ENCODE results near the gene MFSD12. TPM values are rescaled to one million over a fixed set of nuclear protein-coding genes. Genes with fewer than 3 reads are reported as not detected.

Gene MFSD12
- total and polyA plus RNA-seq, 4 donors, result 42.5 to 107 (median 65.5) TPM

DNA sequence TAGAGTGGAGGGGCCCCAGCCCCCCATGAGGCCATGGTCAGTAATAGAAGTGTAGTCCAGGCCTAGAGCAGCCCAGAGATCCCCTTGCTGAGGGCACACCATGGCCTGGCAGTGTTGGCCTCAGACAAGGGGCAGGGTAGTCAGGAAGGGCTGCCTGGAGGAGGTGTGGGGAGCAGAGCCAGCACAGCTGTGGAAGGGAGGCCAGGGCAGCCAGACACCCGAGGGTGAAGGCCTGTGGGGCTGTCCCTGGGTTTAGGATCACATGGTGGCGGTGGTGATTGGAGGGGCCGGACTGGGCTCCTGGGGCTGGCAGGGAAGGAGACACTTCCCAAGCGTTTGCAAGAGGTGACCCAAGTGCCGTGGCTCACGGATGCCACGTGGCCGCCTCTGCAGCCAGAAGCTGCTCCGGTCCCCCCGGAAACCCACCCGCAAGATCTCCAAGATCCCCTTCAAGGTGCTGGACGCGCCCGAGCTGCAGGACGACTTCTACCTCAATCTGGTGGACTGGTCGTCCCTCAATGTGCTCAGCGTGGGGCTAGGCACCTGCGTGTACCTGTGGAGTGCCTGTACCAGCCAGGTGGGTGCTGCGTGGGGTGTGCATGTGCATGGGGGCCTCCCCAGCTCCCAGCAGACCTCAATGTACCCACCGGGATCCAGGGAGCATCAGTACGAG lies 30.0 kb downstream of the MFSD12 start:
- no peak for DNase-seq (ENCODE audit: low read depth in 4 of 6, low spot score in 6 of 6)
- Histone ChIP-seq H3K4me1 (ENCODE audit: control insufficient read depth, insufficient read depth, low read length) (no peaks in the 10 kb centered on the region), H3K27ac (ENCODE audit: low read depth, low read length) (no peak overlapping the region), H3K9me3 (ENCODE audit: control insufficient read depth, insufficient read depth, low read length) (no peaks in the 10 kb centered on the region), H3K27me3 (ENCODE audit: control insufficient read depth, insufficient read depth, low read length) (no peaks in the 10 kb centered on the region), H3K4me3 (ENCODE audit: low read depth, low read length) (no peak overlapping the region), H3K36me3 (ENCODE audit: control insufficient read depth, insufficient read depth, low read length) (peaks cover 93% of the 10 kb centered on the region)
- 97% methylated on average over 20 of the region's 21 CpGs for WGBS (ENCODE audit: insufficient coverage)

- H3K27ac ChIP-seq (ENCODE audit: low read depth, low read length), result no peak overlapping the region
- H3K36me3 ChIP-seq (ENCODE audit: control insufficient read depth, insufficient read depth, low read length), result peaks cover 92% of the 10 kb centered on the region
- H3K4me1 ChIP-seq (ENCODE audit: control insufficient read depth, insufficient read depth, low read length), result no peaks in the 10 kb centered on the region
- no peak for DNase-seq (ENCODE audit: low read depth in 4 of 6, low spot score in 6 of 6)
- H3K9me3 ChIP-seq (ENCODE audit: control insufficient read depth, insufficient read depth, low read length), result no peaks in the 10 kb centered on the region
- 88% methylated on average over 26 of the region's 28 CpGs for WGBS (ENCODE audit: insufficient coverage)
- H3K27me3 ChIP-seq (ENCODE audit: control insufficient read depth, insufficient read depth, low read length), result no peaks in the 10 kb centered on the region
- no peak overlapping the region for H3K4me3 ChIP-seq (ENCODE audit: low read depth, low read length)
These were observed 30.7 kb downstream of the MFSD12 start for GRCh38 chr19:3526507-3527237.

GRCh38 chr19:3524904-3525451 lies 32.4 kb downstream of the MFSD12 start:
- Histone ChIP-seq H3K4me1 (ENCODE audit: control insufficient read depth, insufficient read depth, low read length) (no peaks in the 10 kb centered on the region), H3K9me3 (ENCODE audit: control insufficient read depth, insufficient read depth, low read length) (no peaks in the 10 kb centered on the region), H3K4me3 (ENCODE audit: low read depth, low read length) (no peak overlapping the region), H3K36me3 (ENCODE audit: control insufficient read depth, insufficient read depth, low read length) (peaks cover 88% of the 10 kb centered on the region), H3K27ac (ENCODE audit: low read depth, low read length) (no peak overlapping the region), H3K27me3 (ENCODE audit: control insufficient read depth, insufficient read depth, low read length) (no peaks in the 10 kb centered on the region)
- 95% methylated on average over 20 of the region's 20 CpGs for WGBS (ENCODE audit: insufficient coverage)
- DNase-seq (ENCODE audit: low read depth in 4 of 6, low spot score in 6 of 6), result no peak

- peaks cover 94% of the 10 kb centered on the region for H3K36me3 ChIP-seq (ENCODE audit: control insufficient read depth, insufficient read depth, low read length)
- no peaks in the 10 kb centered on the region for H3K9me3 ChIP-seq (ENCODE audit: control insufficient read depth, insufficient read depth, low read length)
- H3K27ac ChIP-seq (ENCODE audit: low read depth, low read length), result no peak overlapping the region
- H3K4me1 ChIP-seq (ENCODE audit: control insufficient read depth, insufficient read depth, low read length), result no peaks in the 10 kb centered on the region
- 94% methylated on average over 33 of the region's 33 CpGs for WGBS (ENCODE audit: insufficient coverage)
- H3K4me3 ChIP-seq (ENCODE audit: low read depth, low read length), result no peak overlapping the region
- no peak for DNase-seq (ENCODE audit: low read depth in 4 of 6, low spot score in 6 of 6)
- H3K27me3 ChIP-seq (ENCODE audit: control insufficient read depth, insufficient read depth, low read length), result no peaks in the 10 kb centered on the region
These were observed 33.1 kb downstream of the MFSD12 start for GRCh38 chr19:3524078-3524842.

DNA sequence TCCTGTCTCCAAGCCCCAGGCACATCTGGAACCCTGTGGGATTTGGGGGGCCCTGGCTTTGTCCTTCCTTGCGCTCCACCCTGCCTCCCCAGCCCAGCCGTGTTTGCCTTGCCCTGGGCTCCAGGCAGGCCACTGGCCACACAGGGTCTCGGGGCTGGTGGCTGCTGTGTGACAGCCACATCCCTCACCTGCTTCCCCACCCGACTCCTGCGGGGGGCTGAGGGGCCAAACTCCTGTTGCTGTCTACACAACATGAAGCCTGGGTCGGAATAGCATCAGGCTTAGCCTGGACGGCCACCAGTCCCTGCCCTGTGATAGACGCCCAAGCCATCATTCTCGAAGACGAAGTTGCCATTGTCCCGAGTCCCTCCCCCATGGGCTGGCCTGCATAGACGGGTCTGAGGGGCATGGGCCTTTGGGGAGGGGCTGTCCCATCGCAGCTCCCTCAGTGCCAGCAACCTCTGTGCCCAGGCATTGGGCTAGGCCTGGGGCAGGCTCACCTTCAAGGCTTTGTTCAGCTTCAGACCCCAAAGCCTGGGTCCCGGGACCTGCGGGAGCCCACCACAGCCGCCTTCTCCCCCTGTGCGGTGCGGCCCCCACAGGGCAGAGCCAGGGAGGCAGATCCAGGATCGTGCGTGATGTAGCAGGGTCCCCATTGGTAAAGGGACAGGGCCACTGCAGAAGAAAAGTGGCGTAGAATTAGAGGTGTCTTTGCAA lies 33.9 kb downstream of the MFSD12 start:
- no peaks in the 10 kb centered on the region for H3K27me3 ChIP-seq (ENCODE audit: control insufficient read depth, insufficient read depth, low read length)
- WGBS (ENCODE audit: insufficient coverage), result 90% methylated on average over 18 of the region's 21 CpGs
- no peaks in the 10 kb centered on the region for H3K4me1 ChIP-seq (ENCODE audit: control insufficient read depth, insufficient read depth, low read length)
- no peaks in the 10 kb centered on the region for H3K9me3 ChIP-seq (ENCODE audit: control insufficient read depth, insufficient read depth, low read length)
- peaks cover 93% of the 10 kb centered on the region for H3K36me3 ChIP-seq (ENCODE audit: control insufficient read depth, insufficient read depth, low read length)
- DNase-seq (ENCODE audit: low read depth in 4 of 6, low spot score in 6 of 6), result no peak
- no peak overlapping the region for H3K27ac ChIP-seq (ENCODE audit: low read depth, low read length)
- H3K4me3 ChIP-seq (ENCODE audit: low read depth, low read length), result no peak overlapping the region

- Histone ChIP-seq H3K9me3 (ENCODE audit: control insufficient read depth, insufficient read depth, low read length) (no peaks in the 10 kb centered on the region), H3K36me3 (ENCODE audit: control insufficient read depth, insufficient read depth, low read length) (peaks cover 87% of the 10 kb centered on the region), H3K4me3 (ENCODE audit: low read depth, low read length) (no peak overlapping the region), H3K4me1 (ENCODE audit: control insufficient read depth, insufficient read depth, low read length) (no peaks in the 10 kb centered on the region), H3K27me3 (ENCODE audit: control insufficient read depth, insufficient read depth, low read length) (no peaks in the 10 kb centered on the region), H3K27ac (ENCODE audit: low read depth, low read length) (no peak overlapping the region)
- DNase-seq (ENCODE audit: low read depth in 4 of 6, low spot score in 6 of 6), result no peak
- WGBS (ENCODE audit: insufficient coverage), result 93% methylated on average over 39 of the region's 40 CpGs
These were observed 34.7 kb downstream of the MFSD12 start for GRCh38 chr19:3522421-3523360.

DNA sequence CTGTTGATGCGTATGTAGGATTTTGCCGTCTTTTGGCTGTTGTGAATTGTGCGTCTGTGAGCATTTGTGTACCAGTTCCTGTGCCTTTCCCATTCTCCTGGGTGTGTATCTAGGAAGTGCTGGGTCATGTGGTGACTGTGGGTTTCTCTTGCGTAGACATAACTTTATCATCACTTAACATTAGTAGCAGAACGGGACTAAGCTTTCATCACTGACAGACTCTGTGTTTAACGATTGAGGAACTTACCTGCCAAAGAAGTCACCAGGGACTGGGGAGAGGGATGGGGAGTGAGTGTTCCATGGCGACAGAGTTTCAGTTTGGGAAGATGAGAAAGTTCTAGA lies 36.3 kb downstream of the MFSD12 start:
- Histone ChIP-seq H3K4me3 (ENCODE audit: low read depth, low read length) (no peak overlapping the region), H3K27ac (ENCODE audit: low read depth, low read length) (no peak overlapping the region), H3K4me1 (ENCODE audit: control insufficient read depth, insufficient read depth, low read length) (peaks cover 11% of the 10 kb centered on the region), H3K36me3 (ENCODE audit: control insufficient read depth, insufficient read depth, low read length) (peaks cover 81% of the 10 kb centered on the region), H3K27me3 (ENCODE audit: control insufficient read depth, insufficient read depth, low read length) (no peaks in the 10 kb centered on the region), H3K9me3 (ENCODE audit: control insufficient read depth, insufficient read depth, low read length) (no peaks in the 10 kb centered on the region)
- WGBS (ENCODE audit: insufficient coverage), result 87% methylated on average over 5 of the region's 7 CpGs
- DNase-seq (ENCODE audit: low read depth in 4 of 6, low spot score in 6 of 6), result no peak

- Histone ChIP-seq H3K4me3 (ENCODE audit: low read depth, low read length) (no peak overlapping the region), H3K4me1 (ENCODE audit: control insufficient read depth, insufficient read depth, low read length) (peaks cover 18% of the 10 kb centered on the region), H3K9me3 (ENCODE audit: control insufficient read depth, insufficient read depth, low read length) (no peaks in the 10 kb centered on the region), H3K36me3 (ENCODE audit: control insufficient read depth, insufficient read depth, low read length) (peaks cover 77% of the 10 kb centered on the region), H3K27ac (ENCODE audit: low read depth, low read length) (no peak overlapping the region), H3K27me3 (ENCODE audit: control insufficient read depth, insufficient read depth, low read length) (no peaks in the 10 kb centered on the region)
- no peak for DNase-seq (ENCODE audit: low read depth in 4 of 6, low spot score in 6 of 6)
- 91% methylated on average over 33 of the region's 37 CpGs for WGBS (ENCODE audit: insufficient coverage)
These were observed 37.0 kb downstream of the MFSD12 start for GRCh38 chr19:3520166-3521103.

Data from spinal cord (tissue), 10 donors.